GM21381 (cell line): Measurements from ENCODE around the gene OTUD5.
"Not testable (repeated sequence)": the region's sequence is repeated elsewhere in the genome, so short reads cannot be mapped to it uniquely, and the experiment has no call there.

Experiments
- ATAC-seq: cut with Tn5 transposase; IDR thresholded peaks from one replicate; pipeline ENCODE4 v1.9.1; 2021; ENCODE audit warnings: mild to moderate bottlenecking, moderate library complexity; ENCODE audit not compliant: unreplicated experiment

OTUD5 gene

GRCh38 chrX:48957477-48957826 lies at the start of gene OTUD5:
TSS of gene OTUD5 (minus strand) at chrX:48957607. CDS start at chrX:48957570, 37 bp downstream.
- ATAC-seq: peak; percentile 41

- ATAC-seq: no peak
These were observed 46.3 kb upstream of the OTUD5 start for GRCh38 chrX:49003696-49004095.

- ATAC-seq: peak; percentile 80
These were observed 44.9 kb upstream of the OTUD5 start, which contains the start of gene GRIPAP1 for GRCh38 chrX:49002091-49002935. TSS of gene GRIPAP1 (minus strand) at chrX:49002264. CDS start at chrX:49002229, 35 bp downstream.

GRCh38 chrX:49001521-49002090 lies 44.2 kb upstream of the OTUD5 start:
- peak; percentile 24 for ATAC-seq

GRCh38 chrX:49000636-49001035 lies 43.2 kb upstream of the OTUD5 start:
- ATAC-seq: no peak

- no peak for ATAC-seq
These were observed 41.6 kb upstream of the OTUD5 start for GRCh38 chrX:48999030-48999429.

- ATAC-seq: no peak
These were observed 41.0 kb upstream of the OTUD5 start for GRCh38 chrX:48998391-48998790.

GRCh38 chrX:48997865-48998264 lies 40.5 kb upstream of the OTUD5 start:
- no peak for ATAC-seq

GRCh38 chrX:48997455-48997854 lies 40.0 kb upstream of the OTUD5 start:
- no peak for ATAC-seq

GRCh38 chrX:48996969-48997368 lies 39.6 kb upstream of the OTUD5 start:
- ATAC-seq: no peak

GRCh38 chrX:48992341-48992740 lies 34.9 kb upstream of the OTUD5 start:
- ATAC-seq: no peak

- ATAC-seq: no peak
These were observed 32.1 kb upstream of the OTUD5 start for GRCh38 chrX:48989483-48989882.

GRCh38 chrX:48983896-48984295 lies 26.5 kb upstream of the OTUD5 start:
- ATAC-seq: no peak

GRCh38 chrX:48983081-48983480 lies 25.7 kb upstream of the OTUD5 start:
- no peak for ATAC-seq

- ATAC-seq: no peak
These were observed 23.8 kb upstream of the OTUD5 start for GRCh38 chrX:48981178-48981577.

GRCh38 chrX:48980341-48980740 lies 22.9 kb upstream of the OTUD5 start:
- ATAC-seq: not testable (repeated sequence)

GRCh38 chrX:48978226-48978625 lies 20.8 kb upstream of the OTUD5 start:
- ATAC-seq: no peak

- ATAC-seq: no peak
These were observed 18.7 kb upstream of the OTUD5 start for GRCh38 chrX:48976086-48976485.

GRCh38 chrX:48975541-48975940 lies 18.1 kb upstream of the OTUD5 start:
- ATAC-seq: no peak

GRCh38 chrX:48975041-48975440 lies 17.6 kb upstream of the OTUD5 start:
- ATAC-seq: no peak

- ATAC-seq: no peak
These were observed 17.2 kb upstream of the OTUD5 start for GRCh38 chrX:48974574-48974973.

- no peak for ATAC-seq
These were observed 16.6 kb upstream of the OTUD5 start for GRCh38 chrX:48974033-48974432.
